HepG2 (cell line): ENCODE results near the gene PDK2. TPM values are rescaled to one million over a fixed set of nuclear protein-coding genes. Genes with fewer than 3 reads are reported as not detected.
A peak's percentile ranks its signal among the peaks of the same experiment; 100 is the strongest.

ENCODE experiments used
- ATAC-seq: fragments of 200-7000 bp; cut with Tn5 transposase; 3 replicates; pipeline ENCODE4 v1.9.1; 2020; ENCODE audit warnings: mild to moderate bottlenecking, moderate library complexity
- BruUV-seq: library from RNA; stranded (reverse); fragments of 400-500 nt; replicated peaks from 2 replicates; lab custom pipeline; 2021; lab: Mats Ljungman, UMichigan
- CTCF ChIA-PET: fragments of 300-600 bp; formaldehyde crosslinking; extraction: SDS; loops from one replicate; lab custom pipeline; 2021; ENCODE audit warnings: low total read pairs, inconsistent platforms, low intra/inter-chr PET ratio; lab: Yijun Ruan, JAX
- POLR2A ChIA-PET: fragments of 350-600 bp; sonication (Branson Sonifier 250); formaldehyde crosslinking; loops from one replicate; lab custom pipeline; 2020; ENCODE audit warnings: antibody characterized with exemption, inconsistent platforms; lab: Yijun Ruan, JAX
- DNase-seq: peaks from one replicate; pipeline ENCODE4 v3.0.0-alpha.2; 2015; ENCODE audit warnings: low spot score
- FAIRE-seq: peaks from 3 replicates; lab custom pipeline; 2011; peaks lifted over from hg19 to GRCh38; lab: Jason Lieb, UNC
- H2AFZ ChIP-seq: one replicate; pipeline ENCODE4 v1.6.1; 2011; ENCODE audit warnings: low read length, inconsistent platforms
- H3K27ac ChIP-seq: fragments of 300-600 bp; 3 replicates; pipeline ENCODE4 v1.8.0; 2011; ENCODE audit warnings: mixed run types, mild to moderate bottlenecking, mixed read lengths, low read length, inconsistent platforms; ENCODE audit not compliant: insufficient read depth; ENCODE audit errors: extremely low read length
- H3K27me3 ChIP-seq, 2 experiments: fragments of 200-600 bp in 1 of 2; 2 replicates in 1 of 2; 3 replicates in 1 of 2; pipeline versions ENCODE4 v1.6.0 to v1.8.0; 2011; ENCODE audit warnings: low read length in 2 of 2, mild to moderate bottlenecking in 2 of 2, moderate library complexity in 2 of 2, inconsistent platforms in 1 of 2; ENCODE audit not compliant: insufficient read depth in 2 of 2, control insufficient read depth in 1 of 2
- H3K36me3 ChIP-seq, 2 experiments: fragments of 200-600 bp in 1 of 2; replicated peaks in 1 of 2; 2 replicates in 1 of 2; 3 replicates in 1 of 2; pipeline versions ENCODE4 v1.5.1 to v1.8.0; 2011; ENCODE audit warnings: low read length in 2 of 2, inconsistent platforms in 1 of 2; ENCODE audit not compliant: insufficient read depth in 2 of 2, control insufficient read depth in 1 of 2
- H3K4me1 ChIP-seq: 2 replicates; pipeline ENCODE4 v1.5.1; 2012; ENCODE audit warnings: low read length, inconsistent platforms; ENCODE audit not compliant: insufficient read depth
- H3K4me2 ChIP-seq: 2 replicates; pipeline ENCODE4 v1.6.0; 2011; ENCODE audit warnings: low read depth, low read length, inconsistent platforms
- H3K4me3 ChIP-seq, 3 experiments: fragments of 200-600 bp in 1 of 3; sonication (generic), shearing (Covaris generic) in 1 of 3; replicated peaks in 1 of 3; 2 replicates each; pipeline ENCODE4 v1.5.1; 2011 to 2016; ENCODE audit warnings: low read length in 3 of 3, inconsistent platforms in 2 of 3, low read depth in 2 of 3, mild to moderate bottlenecking in 2 of 3, control low read depth in 1 of 3, mixed read lengths in 1 of 3; ENCODE audit not compliant: insufficient read depth in 1 of 3
- H3K79me2 ChIP-seq: one replicate; pipeline ENCODE4 v1.6.1; 2011; ENCODE audit warnings: low read length, inconsistent platforms; ENCODE audit not compliant: insufficient read depth
- H3K9ac ChIP-seq: 2 replicates; pipeline ENCODE4 v1.6.0; 2011; ENCODE audit warnings: mild to moderate bottlenecking, low read depth, low read length, inconsistent platforms; ENCODE audit not compliant: insufficient read depth
- H3K9me3 ChIP-seq: 2 replicates; pipeline ENCODE4 v1.5.1; 2012; ENCODE audit warnings: mild to moderate bottlenecking, low read length
- H4K20me1 ChIP-seq: 2 replicates; pipeline ENCODE4 v1.6.0; 2011; ENCODE audit warnings: inconsistent platforms, mild to moderate bottlenecking, low read length, moderate library complexity; ENCODE audit not compliant: insufficient read depth
- DNMT3B ChIP-seq: conservative IDR thresholded peaks from 2 replicates; pipeline ENCODE4 v1.6.1; 2016; ENCODE audit warnings: missing biosample characterization, control low read depth
- GTF3A ChIP-seq: sonication (generic); formaldehyde crosslinking; conservative IDR thresholded peaks from 2 replicates; pipeline ENCODE4 v1.4.0; 2020; ENCODE audit warnings: mild to moderate bottlenecking, missing genetic modification reagents
- MIER2 ChIP-seq: IDR thresholded peaks from 2 replicates; pipeline ENCODE4 v1.6.1; 2016; ENCODE audit warnings: missing biosample characterization, missing genetic modification reagents
- NR0B2 ChIP-seq: sonication (generic); formaldehyde crosslinking; IDR thresholded peaks from 2 replicates; pipeline ENCODE4 v1.4.0; 2020; ENCODE audit warnings: mild to moderate bottlenecking, missing genetic modification reagents
- RBFOX2 ChIP-seq: fragments of 200-400 bp; formaldehyde crosslinking; IDR thresholded peaks from 2 replicates; pipeline ENCODE4 v1.6.1; 2017; ENCODE audit warnings: low read depth, mild to moderate bottlenecking, low read length
- RELA ChIP-seq: sonication (generic); formaldehyde crosslinking; IDR thresholded peaks from 2 replicates; pipeline ENCODE4 v1.4.0; 2020; ENCODE audit warnings: missing genetic modification reagents
- SCMH1 ChIP-seq: sonication (generic); formaldehyde crosslinking; IDR thresholded peaks from 2 replicates; pipeline ENCODE4 v1.9.0; 2021; ENCODE audit warnings: missing genetic modification reagents, mild to moderate bottlenecking, borderline replicate concordance
- SRSF1 ChIP-seq: fragments of 200-400 bp; formaldehyde crosslinking; optimal IDR thresholded peaks from 2 replicates; pipeline ENCODE3; 2017; ENCODE audit warnings: mild to moderate bottlenecking, low read depth, low read length, moderate library complexity
- TAF1 ChIP-seq: sonication (generic); formaldehyde crosslinking; IDR thresholded peaks from 2 replicates; pipeline ENCODE4 v1.4.0; 2020; ENCODE audit warnings: missing genetic modification reagents
- THAP7 ChIP-seq: sonication (generic); formaldehyde crosslinking; IDR thresholded peaks from 2 replicates; pipeline ENCODE4 v1.8.1; 2023; ENCODE audit warnings: mild to moderate bottlenecking, missing genetic modification reagents
- XBP1 ChIP-seq: sonication (generic); formaldehyde crosslinking; IDR thresholded peaks from 2 replicates; pipeline ENCODE4 v1.5.0; 2020; ENCODE audit warnings: missing genetic modification reagents
- YEATS4 ChIP-seq: sonication (generic); formaldehyde crosslinking; IDR thresholded peaks from 2 replicates; pipeline ENCODE4 v1.4.0; 2020; ENCODE audit warnings: missing genetic modification reagents, borderline replicate concordance
- ZBTB42 ChIP-seq: sonication (generic); formaldehyde crosslinking; IDR thresholded peaks from 2 replicates; pipeline ENCODE4 v1.5.0; 2020; ENCODE audit warnings: mild to moderate bottlenecking, missing genetic modification reagents
- ZBTB7B ChIP-seq: sonication (generic); formaldehyde crosslinking; IDR thresholded peaks from 2 replicates; pipeline ENCODE4 v1.4.0; 2020; ENCODE audit warnings: missing genetic modification reagents
- ZNF558 ChIP-seq: sonication (generic); formaldehyde crosslinking; IDR thresholded peaks from 2 replicates; pipeline ENCODE4 v1.9.0; 2022; ENCODE audit warnings: mild to moderate bottlenecking, missing genetic modification reagents, borderline replicate concordance
- ZNF615 ChIP-seq: sonication (generic); formaldehyde crosslinking; IDR thresholded peaks from 2 replicates; pipeline ENCODE4 v1.5.0; 2020; ENCODE audit warnings: mild to moderate bottlenecking, missing genetic modification reagents, borderline replicate concordance
- WGBS: methylation state at CpG from one replicate; pipeline ENCODE4 v1.1.6; 2017; ENCODE audit warnings: low lambda C conversion rate; 5-methylcytosine and 5-hydroxymethylcytosine counted together
- in situ Hi-C: cut with HindIII; loops from 2 replicates; pipeline ENCODE4 v1.10.0; 2017; ENCODE audit warnings: low pct_unique_long_range_greater_than_20kb; ENCODE audit not compliant: extremely low pct_ligation_motif_present
- intact Hi-C: fragments of 100-400 bp; cut with micrococcal nuclease; formaldehyde crosslinking; loops from one replicate; pipeline ENCODE4 v1.10.0; 2022; ENCODE audit not compliant: unreplicated experiment
- polyA plus RNA-seq, 8 experiments: library from polyadenylated mRNA; depleted of rRNA in 3 of 8; stranded (reverse) in 7 of 8; unstranded in 1 of 8; fragments of >200 nt; fragmentation: Illumina TruSeq in 4 of 8; extraction: Trizol in 4 of 8; gene quantifications; 2 replicates each; pipeline versions ENCODE4 v1.2.1 to v1.2.3, GENCODE V29; 2011 to 2016; ENCODE audit warnings: low read depth in 4 of 8, missing spikeins in 1 of 8, mixed read lengths in 1 of 8; ENCODE audit not compliant: insufficient read depth in 1 of 8
- total RNA-seq, 5 experiments: library from RNA; depleted of rRNA; stranded (reverse); fragments of >200 nt; fragmentation: Illumina TruSeq; extraction: Trizol; gene quantifications; 2 replicates each; pipeline ENCODE4 v1.2.3, GENCODE V29; 2016; ENCODE audit warnings: low read depth in 1 of 5

The PDK2 gene
- total and polyA plus RNA-seq, 2 of the 13 experiments (the other 11 are each of a cell fraction or from before 2014, with no cell fraction given), result 18.5 to 59.7 TPM

- H3K79me2 ChIP-seq, result no peaks in the 10 kb centered on the region
- DNase-seq, result no peak
- peak overlapping the region; percentile 48 for H3K4me2 ChIP-seq
- peak overlapping the region in 2 of 3 experiments; percentile 54 to 76; a peak in 4 of 6 replicates for H3K4me3 ChIP-seq
- H3K36me3 ChIP-seq, result no peaks in the 10 kb centered on the region
- 12% methylated on average over 28 of the region's 31 CpGs for WGBS
- POLR2A ChIA-PET, result no interaction called here
- H3K27me3 ChIP-seq, result peaks cover 10 to 22% of the 10 kb centered on the region in 2 experiments
- no TSS peak for BruUV-seq
- no peak overlapping the region for H3K9ac ChIP-seq
- no peak for FAIRE-seq
- H3K4me1 ChIP-seq, result peaks cover 52% of the 10 kb centered on the region
- TF ChIP-seq TAF1 (CRISPR knock-in tag), result peak; percentile 7; the same call in 1 of the 2 replicates
- no peak for TF ChIP-seq XBP1 (CRISPR knock-in tag)
- TF ChIP-seq, all 625 proteins: peak for 1
- ATAC-seq, result no peak
- H3K27ac ChIP-seq, result no peak overlapping the region
- CTCF ChIA-PET, result no interaction called here
- intact Hi-C loops (no loop called here), in situ Hi-C loops (no loop called here)
- H4K20me1 ChIP-seq, result no peaks in the 10 kb centered on the region
- H2AFZ ChIP-seq, result no peak overlapping the region
- no peaks in the 10 kb centered on the region for H3K9me3 ChIP-seq
Measured at GRCh38 chr17:50129353-50129727, 34.2 kb downstream of the PDK2 start.

GRCh38 chr17:50129728-50130558 lies 34.8 kb downstream of the PDK2 start, which contains the start of gene SAMD14:
Gene SAMD14, minus strand, starts transcription at chr17:50130160. Its CDS starts 5,201 bp downstream, at chr17:50124959.
- POLR2A ChIA-PET, result interaction anchor here (1.0 to 1.1 kb wide), 2 partner anchors 10 to 18 kb away, joined by 3 read pairs; no protein-coding TSS in a partner anchor
- Histone ChIP-seq H4K20me1 (no peaks in the 10 kb centered on the region), H3K9ac (peak within 1 kb of the TSS; percentile 27; the same call in 1 of the 2 replicates), H3K9me3 (no peaks in the 10 kb centered on the region), H3K36me3 (no peaks in the 10 kb centered on the region), H3K27ac (no peak within 1 kb of the TSS), H3K79me2 (no peaks in the 10 kb centered on the region), H3K27me3 (peaks cover 10 to 22% of the 10 kb centered on the region in 2 experiments), H3K4me1 (peaks cover 53% of the 10 kb centered on the region), H3K4me2 (peak within 1 kb of the TSS; percentile 88), H2AFZ (no peak within 1 kb of the TSS), H3K4me3 (peak within 1 kb of the TSS; percentile 54 to 76 (median 58))
- intact Hi-C loops, result no loop called here
- CTCF ChIA-PET, result no interaction called here
- FAIRE-seq (no peak), ATAC-seq (peak; percentile 18), DNase-seq (no peak)
- 8% methylated on average over 27 of the region's 84 CpGs for WGBS
- BruUV-seq, result no TSS peak
- in situ Hi-C loops, result no loop called here
- TF ChIP-seq SCMH1 (CRISPR knock-in tag) (no peak), NR0B2 (CRISPR knock-in tag) (no peak), RELA (0 out of 2 replicates have a peak, but pooled peaks have one; percentile 46), SRSF1 (peak; percentile 55), ZBTB7B (CRISPR knock-in tag) (no peak), ZNF615 (CRISPR knock-in tag) (no peak), YEATS4 (CRISPR knock-in tag) (peak; percentile 14; the same call in 1 of the 2 replicates), GTF3A (no peak), MIER2 (CRISPR knock-in tag) (no peak), THAP7 (CRISPR knock-in tag) (no peak), RBFOX2 (no peak), ZBTB42 (no peak), ZNF558 (CRISPR knock-in tag) (0 out of 2 replicates have a peak, but pooled peaks have one; percentile 30), DNMT3B (CRISPR knock-in tag) (no peak)
